ENCODE data around the gene CUX1.
A peak's percentile ranks its signal among the peaks of the same experiment; 100 is the strongest.

CUX1 gene

DNA sequence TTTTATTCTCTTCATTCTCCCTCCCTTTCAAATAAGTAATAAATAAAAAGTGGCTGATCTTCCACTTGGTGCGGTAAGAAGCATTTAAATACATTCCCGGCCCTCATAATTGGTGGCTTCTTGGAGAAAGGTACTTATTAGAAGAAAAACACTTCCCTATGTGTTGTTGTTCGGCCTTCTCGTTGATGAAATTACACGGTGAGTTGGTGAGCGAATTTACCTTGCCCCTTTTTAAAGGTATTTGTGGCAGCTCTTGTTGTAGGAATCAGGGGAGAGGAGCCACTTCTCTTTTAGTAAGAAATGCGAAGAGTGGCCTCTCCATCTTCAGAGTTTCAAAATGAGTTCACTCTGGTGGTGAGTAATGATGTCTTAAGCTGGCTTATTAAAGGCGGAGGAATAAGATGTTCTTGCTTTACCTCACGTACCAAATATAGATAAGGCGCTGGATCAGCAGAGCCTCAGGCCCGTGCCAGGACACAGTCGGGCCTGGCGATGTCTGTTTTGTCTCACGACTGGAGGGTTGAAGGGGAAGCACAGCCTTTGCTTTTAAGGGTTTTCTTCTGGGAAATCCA lies 135.9 kb downstream of the CUX1 start:
- TF ChIP-seq, protein P1, sequence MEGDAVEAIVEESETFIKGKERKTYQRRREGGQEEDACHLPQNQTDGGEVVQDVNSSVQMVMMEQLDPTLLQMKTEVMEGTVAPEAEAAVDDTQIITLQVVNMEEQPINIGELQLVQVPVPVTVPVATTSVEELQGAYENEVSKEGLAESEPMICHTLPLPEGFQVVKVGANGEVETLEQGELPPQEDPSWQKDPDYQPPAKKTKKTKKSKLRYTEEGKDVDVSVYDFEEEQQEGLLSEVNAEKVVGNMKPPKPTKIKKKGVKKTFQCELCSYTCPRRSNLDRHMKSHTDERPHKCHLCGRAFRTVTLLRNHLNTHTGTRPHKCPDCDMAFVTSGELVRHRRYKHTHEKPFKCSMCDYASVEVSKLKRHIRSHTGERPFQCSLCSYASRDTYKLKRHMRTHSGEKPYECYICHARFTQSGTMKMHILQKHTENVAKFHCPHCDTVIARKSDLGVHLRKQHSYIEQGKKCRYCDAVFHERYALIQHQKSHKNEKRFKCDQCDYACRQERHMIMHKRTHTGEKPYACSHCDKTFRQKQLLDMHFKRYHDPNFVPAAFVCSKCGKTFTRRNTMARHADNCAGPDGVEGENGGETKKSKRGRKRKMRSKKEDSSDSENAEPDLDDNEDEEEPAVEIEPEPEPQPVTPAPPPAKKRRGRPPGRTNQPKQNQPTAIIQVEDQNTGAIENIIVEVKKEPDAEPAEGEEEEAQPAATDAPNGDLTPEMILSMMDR (IDR thresholded peaks at IDR 0.05; ENCODE audit: low read depth, low read length): peak; percentile 1
- DNase-seq (ENCODE audit: low read depth in 2 of 2): peak; percentile 90 to 97
- H3K4me3 ChIP-seq (replicated peaks in 1 of 2; ENCODE audit: low read depth in 2 of 2, low read length in 2 of 2): no peak overlapping the region

DNA sequence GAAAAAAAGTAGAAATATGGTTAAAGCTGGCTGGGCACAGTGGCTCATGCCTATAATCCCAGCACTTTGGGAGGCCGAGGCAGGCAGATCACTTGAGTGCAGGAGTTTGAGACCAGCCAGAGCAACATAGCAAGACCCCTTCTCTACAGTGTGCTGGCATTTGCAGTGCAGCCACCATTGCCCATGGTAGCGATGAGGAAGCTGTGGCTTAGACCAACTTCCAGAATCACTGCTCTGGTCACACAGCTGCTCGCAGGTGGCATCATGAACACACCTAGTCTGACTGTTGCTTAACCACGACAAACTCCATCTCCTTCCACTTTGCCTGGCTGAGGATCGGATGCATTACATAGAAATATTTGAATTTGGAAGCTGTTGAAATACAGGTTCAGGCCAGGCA lies 137.1 kb downstream of the CUX1 start:
- no peak overlapping the region for H3K4me3 ChIP-seq (replicated peaks in 1 of 2; ENCODE audit: low read depth in 2 of 2, low read length in 2 of 2)
- TF ChIP-seq, protein P1 (IDR thresholded peaks at IDR 0.05; ENCODE audit: low read depth, low read length): no peak
- no peak for DNase-seq (ENCODE audit: low read depth in 2 of 2)

DNA sequence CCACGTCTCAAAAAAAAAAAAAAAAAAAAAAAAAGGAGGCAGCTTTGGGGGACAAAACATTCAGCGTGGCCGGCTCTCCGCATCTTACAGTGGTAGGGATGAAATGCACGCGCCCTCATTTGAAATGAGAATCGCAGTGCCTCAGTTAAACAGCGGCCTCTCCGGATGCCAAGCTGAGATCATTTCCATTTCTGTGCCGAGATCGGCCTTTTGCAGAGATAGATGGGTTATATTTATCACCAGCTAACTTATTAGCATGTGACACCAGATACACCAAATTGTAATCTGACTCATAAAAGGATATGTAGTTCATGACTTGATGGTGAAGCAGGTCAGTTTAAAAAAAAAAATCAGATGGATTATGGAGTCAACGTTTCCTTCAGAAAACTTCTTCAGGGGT lies 138.7 kb downstream of the CUX1 start:
- H3K4me3 ChIP-seq (replicated peaks in 1 of 2; ENCODE audit: low read depth in 2 of 2, low read length in 2 of 2): no peak overlapping the region
- TF ChIP-seq, protein P1 (IDR thresholded peaks at IDR 0.05; ENCODE audit: low read depth, low read length): no peak
- no peak for DNase-seq (ENCODE audit: low read depth in 2 of 2)

DNA sequence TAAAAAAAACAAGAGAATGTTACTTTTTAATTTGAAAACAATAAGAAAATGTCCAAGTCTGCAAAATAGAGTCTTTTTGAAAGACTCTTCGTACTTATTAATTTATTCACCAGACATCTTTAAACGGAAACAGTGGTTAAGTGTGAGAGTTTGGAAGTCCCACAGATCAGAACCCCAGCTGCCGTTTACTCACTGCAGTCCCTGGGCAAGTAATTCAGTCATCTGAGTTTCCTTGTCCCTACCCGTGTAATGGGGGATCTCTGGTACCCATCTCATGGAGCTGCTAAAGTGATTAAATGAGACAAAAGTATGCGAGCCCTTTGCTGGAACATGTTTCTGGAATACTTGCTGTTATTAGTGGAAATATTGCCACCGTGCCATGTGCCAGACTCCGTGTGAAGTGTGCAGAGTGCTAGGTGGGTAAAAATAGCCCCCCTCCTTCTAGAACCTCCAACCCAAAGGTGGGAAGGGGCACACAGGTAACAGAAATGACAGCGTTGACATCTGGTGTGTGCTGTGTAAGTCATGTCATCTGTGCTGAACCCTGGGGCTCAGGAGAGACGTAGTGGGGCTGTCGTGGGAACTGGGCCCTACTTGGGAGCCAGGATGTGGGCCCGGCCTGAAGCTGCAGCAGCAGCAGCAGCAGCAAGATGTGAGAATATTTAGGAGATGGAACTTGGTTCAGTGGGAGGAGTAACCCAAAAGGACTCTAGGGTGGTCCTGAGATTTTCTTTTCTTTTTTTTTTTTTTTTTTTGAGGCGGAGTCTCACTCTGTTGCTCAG lies 140.5 kb downstream of the CUX1 start:
- TF ChIP-seq, protein P1 (IDR thresholded peaks at IDR 0.05; ENCODE audit: low read depth, low read length): no peak
- no peak for DNase-seq (ENCODE audit: low read depth in 2 of 2)
- H3K4me3 ChIP-seq (replicated peaks in 1 of 2; ENCODE audit: low read depth in 2 of 2, low read length in 2 of 2): no peak overlapping the region

DNA sequence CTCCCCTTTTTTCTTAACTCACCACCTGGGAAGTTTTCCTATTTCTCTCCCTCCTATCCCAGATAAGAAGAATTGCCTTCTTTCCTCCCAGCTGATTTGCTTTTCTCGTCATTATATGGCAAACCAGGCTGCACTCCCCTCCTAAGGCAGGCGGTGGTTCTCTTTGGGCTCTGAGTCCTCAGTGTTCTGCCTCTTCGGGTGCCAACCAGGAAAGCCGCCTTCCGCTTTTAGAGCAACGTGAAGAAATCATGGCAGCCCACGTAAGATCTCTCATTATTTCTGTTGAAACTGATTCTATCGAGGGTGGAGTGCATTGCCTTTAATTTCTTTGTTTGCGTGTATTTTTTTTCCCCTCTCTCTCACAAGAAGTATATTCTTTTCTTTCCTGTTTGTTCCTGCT lies 141.9 kb downstream of the CUX1 start:
- DNase-seq (ENCODE audit: low read depth in 2 of 2): no peak
- no peak overlapping the region for H3K4me3 ChIP-seq (replicated peaks in 1 of 2; ENCODE audit: low read depth in 2 of 2, low read length in 2 of 2)
- TF ChIP-seq, protein P1 (IDR thresholded peaks at IDR 0.05; ENCODE audit: low read depth, low read length): no peak

DNA sequence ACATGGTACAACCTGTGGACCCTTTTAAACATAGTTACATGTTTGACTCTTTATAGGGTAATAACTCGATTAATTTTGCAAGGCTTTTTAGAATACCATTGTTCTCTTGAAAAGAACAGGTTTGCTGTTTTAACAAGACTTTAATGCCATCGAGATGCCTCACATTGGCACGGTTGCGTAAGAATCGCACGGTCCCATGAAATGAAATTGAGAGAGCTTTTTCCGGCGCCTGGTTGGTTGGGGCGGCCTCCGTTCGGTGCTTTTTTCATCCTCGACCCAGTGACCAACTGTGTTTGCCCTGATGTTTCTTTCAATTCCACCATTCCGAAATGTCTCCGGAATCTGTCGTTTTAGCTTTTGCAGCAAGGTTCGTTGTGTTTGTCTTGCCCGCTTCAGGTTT lies 142.4 kb downstream of the CUX1 start:
- TF ChIP-seq, protein P1 (IDR thresholded peaks at IDR 0.05; ENCODE audit: low read depth, low read length): no peak
- no peak for DNase-seq (ENCODE audit: low read depth in 2 of 2)
- no peak overlapping the region for H3K4me3 ChIP-seq (replicated peaks in 1 of 2; ENCODE audit: low read depth in 2 of 2, low read length in 2 of 2)

Measured in cardiac fibroblast (primary cell).